GM18873 (cell line): ENCODE data around the gene CRKL.
A peak's percentile ranks its signal among the peaks of the same experiment; 100 is the strongest.

ENCODE experiments used
- ATAC-seq: cut with Tn5 transposase; IDR thresholded peaks from one replicate; pipeline ENCODE4 v1.9.1; 2021; ENCODE audit warnings: mild to moderate bottlenecking, moderate library complexity, moderate number of reproducible peaks; ENCODE audit not compliant: unreplicated experiment, low FRiP score

CRKL gene

GRCh38 chr22:20993304-20994127 lies 76.3 kb downstream of the CRKL start:
- no peak for ATAC-seq

GRCh38 chr22:20994128-20994901 lies 77.1 kb downstream of the CRKL start:
- ATAC-seq: no peak

GRCh38 chr22:20994902-20995241 lies 77.7 kb downstream of the CRKL start:
- ATAC-seq: no peak

GRCh38 chr22:20995329-20996030 lies 78.3 kb downstream of the CRKL start:
- no peak for ATAC-seq

GRCh38 chr22:20996031-20996410 lies 78.8 kb downstream of the CRKL start:
- ATAC-seq: no peak

- no peak for ATAC-seq
These were observed 79.7 kb downstream of the CRKL start for GRCh38 chr22:20996598-20997535.

- ATAC-seq: no peak
These were observed 80.5 kb downstream of the CRKL start for GRCh38 chr22:20997536-20998257.

- ATAC-seq: no peak
These were observed 81.5 kb downstream of the CRKL start for GRCh38 chr22:20998411-20999336.

GRCh38 chr22:20999350-21000206 lies 82.4 kb downstream of the CRKL start:
- no peak for ATAC-seq

- no peak for ATAC-seq
These were observed 83.2 kb downstream of the CRKL start for GRCh38 chr22:21000207-21000986.

GRCh38 chr22:21000987-21001600 lies 83.9 kb downstream of the CRKL start:
- no peak for ATAC-seq

GRCh38 chr22:21001601-21002325 lies 84.6 kb downstream of the CRKL start, which contains the start of gene THAP7:
Gene THAP7, minus strand, starts transcription at chr22:21002118. Its CDS starts 207 bp downstream, at chr22:21001911.
- peak; percentile 65 for ATAC-seq
